Epidermal melanocyte (primary cell): ENCODE measurements around the gene EVI5.
"Not testable (repeated sequence)": the region's sequence is repeated elsewhere in the genome, so short reads cannot be mapped to it uniquely, and the experiment has no call there.

ENCODE experiments used
- DNase-seq: peaks from one replicate; pipeline ENCODE4 v3.0.0; 2011; ENCODE audit warnings: low spot score; ENCODE audit not compliant: insufficient read length

Gene EVI5

GRCh38 chr1:92695104-92695503, 89.8 kb downstream of the EVI5 start:
- no peak for DNase-seq

GRCh38 chr1:92691925-92692324, 93.0 kb downstream of the EVI5 start:
- no peak for DNase-seq

GRCh38 chr1:92690212-92690906, 94.5 kb downstream of the EVI5 start:
- DNase-seq, result no peak

- DNase-seq, result no peak
Measured at GRCh38 chr1:92679980-92680379, 104.9 kb downstream of the EVI5 start.

GRCh38 chr1:92663775-92664174, 121.1 kb downstream of the EVI5 start:
- no peak for DNase-seq

- DNase-seq, result no peak
Measured at GRCh38 chr1:92662048-92662447, 122.9 kb downstream of the EVI5 start.

GRCh38 chr1:92657701-92658100, 127.2 kb downstream of the EVI5 start:
- no peak for DNase-seq

GRCh38 chr1:92655197-92655801, 129.6 kb downstream of the EVI5 start:
- DNase-seq, result no peak

GRCh38 chr1:92653605-92654381, 131.1 kb downstream of the EVI5 start:
- DNase-seq, result no peak

- not testable (repeated sequence) for DNase-seq
Measured at GRCh38 chr1:92640686-92641085, 144.2 kb downstream of the EVI5 start.

GRCh38 chr1:92638498-92638897, 146.4 kb downstream of the EVI5 start:
- no peak for DNase-seq

- not testable (repeated sequence) for DNase-seq
Measured at GRCh38 chr1:92635203-92635602, 149.7 kb downstream of the EVI5 start.

GRCh38 chr1:92623187-92623778, 161.6 kb downstream of the EVI5 start:
- DNase-seq, result no peak

- no peak for DNase-seq
Measured at GRCh38 chr1:92619466-92620189, 165.3 kb downstream of the EVI5 start.

- no peak for DNase-seq
Measured at GRCh38 chr1:92601044-92601443, 183.9 kb downstream of the EVI5 start.

- no peak for DNase-seq
Measured at GRCh38 chr1:92599184-92599583, 185.7 kb downstream of the EVI5 start.

GRCh38 chr1:92589361-92589760, 195.5 kb downstream of the EVI5 start:
- DNase-seq, result not testable (repeated sequence)

- DNase-seq, result no peak
Measured at GRCh38 chr1:92587445-92587844, 197.5 kb downstream of the EVI5 start.

- DNase-seq, result no peak
Measured at GRCh38 chr1:92585831-92586230, 199.1 kb downstream of the EVI5 start.

GRCh38 chr1:92584810-92585209, 200.1 kb downstream of the EVI5 start:
- not testable (repeated sequence) for DNase-seq
